IPS-11a (cell line): ENCODE data around the gene FXYD6.

Experiments
- H3K4me3 ChIP-seq: one replicate; pipeline ENCODE4 v1.5.1; 2013; ENCODE audit warnings: low read depth, low read length, control low read depth

The FXYD6 gene

GRCh38 chr11:117831661-117832415 is 44.6 kb downstream of the FXYD6 start:
- H3K4me3 ChIP-seq = no peak overlapping the region

- H3K4me3 ChIP-seq = no peak overlapping the region
Observed at GRCh38 chr11:117830674-117831351, 45.6 kb downstream of the FXYD6 start.

- no peak overlapping the region for H3K4me3 ChIP-seq
Observed at GRCh38 chr11:117830072-117830471, 46.4 kb downstream of the FXYD6 start.

- H3K4me3 ChIP-seq = no peak overlapping the region
Observed at GRCh38 chr11:117829369-117829725, 47.1 kb downstream of the FXYD6 start.

- H3K4me3 ChIP-seq = no peak overlapping the region
Observed at GRCh38 chr11:117828611-117829368, 47.7 kb downstream of the FXYD6 start.

GRCh38 chr11:117827521-117828511 is 48.6 kb downstream of the FXYD6 start:
- no peak overlapping the region for H3K4me3 ChIP-seq

- no peak overlapping the region for H3K4me3 ChIP-seq
Observed at GRCh38 chr11:117826832-117827231, 49.6 kb downstream of the FXYD6 start.

GRCh38 chr11:117826190-117826570 is 50.3 kb downstream of the FXYD6 start:
- H3K4me3 ChIP-seq = no peak overlapping the region

- H3K4me3 ChIP-seq = no peak overlapping the region
Observed at GRCh38 chr11:117825538-117826189, 50.8 kb downstream of the FXYD6 start.

- H3K4me3 ChIP-seq = no peak within 1 kb of the TSS
Observed at GRCh38 chr11:117824571-117825537, 51.6 kb downstream of the FXYD6 start, which contains the start of gene FXYD2. Gene FXYD2 (minus strand): TSS chr11:117824744. CDS start chr11:117824678, 66 bp downstream.

- H3K4me3 ChIP-seq = no peak overlapping the region
Observed at GRCh38 chr11:117823946-117824420, 52.5 kb downstream of the FXYD6 start.

GRCh38 chr11:117823294-117823945 is 53.0 kb downstream of the FXYD6 start:
- no peak overlapping the region for H3K4me3 ChIP-seq

- no peak overlapping the region for H3K4me3 ChIP-seq
Observed at GRCh38 chr11:117822074-117823033, 54.1 kb downstream of the FXYD6 start.

- no peak overlapping the region for H3K4me3 ChIP-seq
Observed at GRCh38 chr11:117821431-117821830, 55.0 kb downstream of the FXYD6 start.

- H3K4me3 ChIP-seq = no peak overlapping the region
Observed at GRCh38 chr11:117820516-117820915, 55.9 kb downstream of the FXYD6 start.

GRCh38 chr11:117820071-117820470 is 56.4 kb downstream of the FXYD6 start:
- no peak overlapping the region for H3K4me3 ChIP-seq
